HG02943 (cell line): ENCODE results near the gene OR2A2.
"Not testable (repeated sequence)": the region's sequence is repeated elsewhere in the genome, so short reads cannot be mapped to it uniquely, and the experiment has no call there.

Experiments
- ATAC-seq: cut with Tn5 transposase; IDR thresholded peaks from one replicate; pipeline ENCODE4 v1.9.1; 2021; ENCODE audit warnings: mild to moderate bottlenecking, low read depth, moderate library complexity; ENCODE audit not compliant: unreplicated experiment

Gene OR2A2, protein sequence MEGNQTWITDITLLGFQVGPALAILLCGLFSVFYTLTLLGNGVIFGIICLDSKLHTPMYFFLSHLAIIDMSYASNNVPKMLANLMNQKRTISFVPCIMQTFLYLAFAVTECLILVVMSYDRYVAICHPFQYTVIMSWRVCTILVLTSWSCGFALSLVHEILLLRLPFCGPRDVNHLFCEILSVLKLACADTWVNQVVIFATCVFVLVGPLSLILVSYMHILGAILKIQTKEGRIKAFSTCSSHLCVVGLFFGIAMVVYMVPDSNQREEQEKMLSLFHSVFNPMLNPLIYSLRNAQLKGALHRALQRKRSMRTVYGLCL

DNA sequence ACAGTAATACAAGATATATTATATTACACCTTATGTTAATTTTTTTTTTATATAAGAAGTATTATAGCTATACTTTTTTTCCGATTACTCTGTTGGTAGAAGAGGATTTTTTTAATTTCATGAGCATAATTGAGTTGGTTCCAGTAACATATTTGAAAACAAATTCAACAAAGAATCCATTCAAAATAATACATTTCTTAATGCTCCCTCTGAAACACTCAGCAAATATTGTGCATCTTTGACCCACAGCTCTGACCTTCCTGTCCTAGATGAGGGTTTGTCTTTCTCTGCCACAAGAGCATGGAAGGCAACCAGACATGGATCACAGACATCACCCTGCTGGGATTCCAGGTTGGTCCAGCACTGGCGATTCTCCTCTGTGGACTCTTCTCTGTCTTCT lies at the start of gene OR2A2:
TSS of gene OR2A2 (plus strand) at position 301 of the 400 bp plus-strand sequence. CDS start at position 301, 0 bp downstream.
- no peak for ATAC-seq

DNA sequence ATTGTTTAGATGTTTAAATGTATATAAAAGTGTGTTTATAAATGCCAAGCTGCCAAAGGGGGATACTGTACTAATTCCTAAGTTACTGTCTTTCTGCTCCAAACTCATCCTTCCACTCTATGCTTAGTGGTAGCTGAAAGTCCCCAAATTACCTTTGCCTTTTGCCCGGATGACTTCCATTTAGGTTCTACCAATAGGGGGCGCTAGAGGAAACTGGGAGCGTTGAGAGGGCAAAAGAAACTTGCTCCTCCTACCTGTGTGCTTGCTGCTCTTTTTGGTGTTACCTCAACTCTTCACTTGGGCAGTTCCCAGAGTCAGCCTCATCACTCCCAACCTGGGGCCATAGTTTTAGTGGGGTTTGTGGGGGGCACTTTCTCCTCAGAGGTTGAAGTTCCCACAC lies 45.7 kb upstream of the OR2A2 start:
- no peak for ATAC-seq

DNA sequence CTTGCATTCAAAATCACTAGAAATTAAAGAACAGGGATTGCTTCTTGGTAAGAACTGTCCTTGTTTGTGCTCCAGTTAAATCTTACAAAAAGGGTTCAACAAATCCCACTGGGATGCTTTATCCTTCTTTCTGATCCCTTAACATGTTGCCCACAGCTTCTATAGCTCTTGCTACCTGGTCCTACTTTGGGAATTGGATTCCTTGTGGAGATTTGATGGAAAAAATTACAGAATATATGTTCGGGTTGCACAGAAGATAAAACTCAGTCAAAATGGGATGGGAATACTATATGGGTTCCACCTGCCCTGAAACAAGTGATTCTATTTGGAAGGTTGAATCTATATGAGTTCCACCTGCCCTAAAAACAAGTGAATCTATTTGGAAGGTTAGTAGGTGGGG lies 39.9 kb upstream of the OR2A2 start, which contains the start of gene OR2A25:
TSS of gene OR2A25 (plus strand) at position 301 of the 400 bp plus-strand sequence. CDS start 4,409 bp downstream, outside the sequence.
- no peak for ATAC-seq

DNA sequence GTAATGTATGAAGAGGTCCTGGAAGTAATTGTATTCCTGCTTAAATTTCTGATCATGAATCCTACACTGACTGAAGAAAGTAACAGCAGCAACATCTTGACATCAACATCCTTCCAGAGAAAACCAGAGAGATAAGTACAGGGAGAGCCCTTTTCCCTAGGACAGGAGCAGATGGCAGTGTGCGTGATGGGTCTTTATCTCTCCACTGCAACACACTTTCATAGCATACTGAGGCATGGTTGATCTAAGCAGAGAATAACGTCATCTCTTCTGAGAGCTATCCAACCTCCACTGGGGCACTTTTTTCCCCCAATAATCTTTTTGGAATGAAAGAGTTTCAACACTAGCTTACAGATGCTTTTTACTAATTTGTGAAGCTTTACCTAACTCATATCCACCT lies 39.4 kb upstream of the OR2A2 start:
- no peak for ATAC-seq

DNA sequence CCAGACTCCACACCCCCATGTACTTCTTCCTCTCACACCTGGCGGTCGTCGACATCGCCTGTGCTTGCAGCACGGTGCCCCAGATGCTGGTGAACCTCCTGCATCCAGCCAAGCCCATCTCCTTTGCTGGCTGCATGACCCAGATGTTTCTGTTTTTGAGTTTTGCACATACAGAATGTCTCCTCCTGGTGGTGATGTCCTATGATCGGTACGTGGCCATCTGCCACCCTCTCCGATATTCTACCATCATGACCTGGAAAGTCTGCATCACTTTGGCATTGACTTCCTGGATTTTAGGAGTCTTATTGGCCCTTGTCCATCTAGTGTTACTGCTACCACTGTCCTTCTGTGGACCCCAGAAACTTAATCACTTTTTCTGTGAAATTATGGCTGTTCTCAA lies 35.0 kb upstream of the OR2A2 start:
- no peak for ATAC-seq

DNA sequence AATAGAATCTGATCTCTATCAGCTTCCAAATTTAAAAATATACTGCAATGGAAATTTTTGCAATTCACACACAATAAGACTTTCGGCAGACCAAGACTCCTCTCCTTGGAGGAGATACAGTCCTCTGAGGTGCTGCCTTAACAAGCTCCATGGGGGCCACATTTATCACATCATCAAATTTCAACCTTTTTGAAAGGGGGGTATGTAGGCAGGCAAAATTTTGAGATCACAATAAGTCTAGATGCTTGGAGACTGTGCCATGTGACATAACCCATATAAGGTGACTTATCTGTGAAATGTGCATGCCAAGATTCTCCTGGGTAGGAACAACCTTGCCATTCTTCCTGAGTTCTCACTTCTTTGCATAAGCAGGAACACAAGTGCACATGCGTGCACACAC lies 23.4 kb upstream of the OR2A2 start, which contains the start of gene OR2A12:
TSS of gene OR2A12 (plus strand) at position 301 of the 400 bp plus-strand sequence. CDS start 8,830 bp downstream, outside the sequence.
- ATAC-seq, result no peak

DNA sequence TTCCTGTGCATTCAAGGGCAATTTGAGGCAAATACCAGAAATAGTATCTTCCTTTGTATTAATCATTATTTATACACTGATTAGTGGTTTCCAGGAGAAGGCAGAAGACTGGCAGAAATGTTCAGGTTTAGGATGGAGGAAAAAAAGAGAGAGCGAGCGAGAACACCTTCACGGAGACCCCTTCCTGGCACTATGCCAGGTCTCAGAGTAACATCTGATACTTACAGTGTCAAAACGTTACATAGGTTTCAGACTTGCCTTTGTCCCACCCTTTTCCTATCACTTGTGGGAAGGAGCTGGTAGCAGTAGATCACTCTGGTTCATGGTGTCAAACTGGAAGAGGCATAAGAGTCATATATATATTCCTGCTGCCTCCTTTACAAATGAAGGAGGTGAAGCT lies 22.7 kb upstream of the OR2A2 start:
- ATAC-seq, result no peak

DNA sequence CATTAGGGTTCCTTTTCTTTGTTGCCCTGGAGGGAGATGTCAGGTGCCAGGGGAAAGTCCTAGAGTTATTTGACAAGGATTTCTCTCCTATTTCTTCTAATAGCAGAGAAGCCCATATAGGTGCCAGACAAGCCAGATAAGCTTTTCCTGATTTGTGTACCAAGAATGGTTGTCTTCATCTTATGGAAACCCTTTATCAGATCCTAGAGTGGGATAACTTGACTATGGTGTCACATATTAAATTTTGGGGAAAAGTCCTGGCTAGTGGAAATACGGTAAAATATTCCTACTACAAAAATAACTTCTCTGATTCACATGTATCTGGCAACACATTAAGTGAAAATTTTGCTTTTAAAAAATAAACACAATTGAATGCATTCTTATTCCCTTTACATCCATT lies 22.2 kb upstream of the OR2A2 start:
- no peak for ATAC-seq

DNA sequence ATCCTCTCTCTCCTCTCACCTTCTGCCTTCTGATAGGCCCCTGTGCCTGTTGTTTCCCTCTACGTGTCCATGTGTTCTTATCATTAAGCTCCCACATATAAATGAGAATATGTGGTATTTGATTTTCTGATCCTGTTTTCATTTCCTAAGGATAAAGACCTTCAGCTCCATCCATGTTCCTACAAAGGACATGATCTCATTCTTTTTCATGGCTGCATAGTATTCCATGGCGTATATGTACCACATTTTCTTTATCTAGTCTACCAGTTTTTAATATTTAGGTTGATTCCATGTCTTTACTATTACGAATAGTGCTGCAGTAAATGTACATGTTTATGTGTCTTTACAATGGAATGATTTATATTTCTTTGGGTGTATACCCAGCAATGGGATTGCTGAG lies 18.7 kb upstream of the OR2A2 start:
- no peak for ATAC-seq

DNA sequence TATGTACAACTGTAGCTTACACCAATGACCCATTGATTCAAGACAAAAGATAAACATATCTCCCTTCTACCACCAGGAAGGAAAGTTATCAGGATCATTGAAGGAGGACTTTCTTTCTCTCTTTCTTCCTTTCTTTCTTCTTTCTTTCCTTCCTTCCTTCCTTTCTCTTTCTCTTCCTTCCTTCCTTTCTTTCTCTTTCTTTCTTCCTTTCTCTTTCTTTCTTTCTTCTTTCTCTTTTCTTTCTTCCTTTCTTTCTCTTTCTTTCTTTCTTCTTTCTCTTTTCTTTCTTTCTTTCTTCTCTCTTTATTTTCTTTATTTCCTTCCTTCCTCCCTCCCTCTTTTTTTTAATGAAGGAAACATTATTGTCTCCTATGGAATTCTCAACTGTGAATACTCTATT lies 10.6 kb upstream of the OR2A2 start:
- ATAC-seq, result no peak

DNA sequence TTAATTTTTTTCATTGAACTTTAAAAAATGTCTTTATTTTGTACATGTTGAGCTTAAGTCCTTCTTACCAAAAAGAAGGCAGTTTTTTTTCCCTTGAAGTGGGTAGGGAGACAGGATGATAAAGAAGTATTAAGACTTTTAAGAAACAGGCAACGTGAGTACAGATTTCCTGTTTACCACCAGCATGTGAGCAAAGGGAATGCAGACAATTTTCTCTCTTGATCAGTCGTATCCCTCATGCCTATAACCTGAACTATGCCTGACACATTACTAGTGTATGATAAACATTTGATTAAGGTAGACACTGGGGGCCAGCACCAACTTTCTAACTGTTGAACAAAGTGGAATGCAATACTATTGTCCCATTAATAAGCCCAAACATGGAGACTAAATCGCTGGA lies 8.8 kb upstream of the OR2A2 start:
- no peak for ATAC-seq

DNA sequence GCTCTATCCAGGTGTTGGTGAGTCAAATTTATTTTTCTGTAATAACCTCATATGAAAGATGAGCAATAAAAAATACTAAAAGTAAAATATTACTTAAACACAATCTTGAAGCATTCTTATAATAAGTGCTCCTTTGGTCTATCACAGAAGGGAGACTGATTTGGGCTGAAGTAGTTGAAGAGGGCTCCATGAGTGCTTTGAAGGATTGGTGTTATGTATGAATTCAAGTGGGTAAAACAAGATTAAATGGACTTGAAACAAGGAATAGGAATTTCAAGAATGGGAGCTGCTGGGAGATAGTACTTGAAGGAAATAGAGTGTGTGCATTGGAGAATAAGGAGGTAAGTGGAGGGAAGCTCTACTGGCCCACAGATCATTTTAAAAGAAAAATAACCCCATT lies 7.3 kb upstream of the OR2A2 start:
- ATAC-seq, result no peak

DNA sequence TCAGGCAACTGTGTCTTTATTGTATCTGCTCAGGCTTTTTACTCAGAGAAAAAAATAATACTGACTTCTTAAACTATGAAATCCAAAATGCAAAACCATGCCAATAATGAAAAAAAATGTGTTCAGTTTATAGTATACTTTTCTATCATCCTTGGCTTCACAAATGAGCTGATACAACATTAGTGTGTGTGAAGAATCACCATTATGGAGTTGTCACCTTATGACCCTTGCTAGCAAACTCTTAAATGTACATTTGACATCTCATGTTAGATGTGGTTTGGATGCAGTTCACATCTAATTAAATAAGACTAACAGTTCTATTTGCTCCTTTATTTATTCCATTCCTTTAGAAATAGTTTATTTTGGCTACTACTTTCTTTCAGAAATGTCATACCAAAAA lies 4.2 kb upstream of the OR2A2 start:
- ATAC-seq, result no peak

DNA sequence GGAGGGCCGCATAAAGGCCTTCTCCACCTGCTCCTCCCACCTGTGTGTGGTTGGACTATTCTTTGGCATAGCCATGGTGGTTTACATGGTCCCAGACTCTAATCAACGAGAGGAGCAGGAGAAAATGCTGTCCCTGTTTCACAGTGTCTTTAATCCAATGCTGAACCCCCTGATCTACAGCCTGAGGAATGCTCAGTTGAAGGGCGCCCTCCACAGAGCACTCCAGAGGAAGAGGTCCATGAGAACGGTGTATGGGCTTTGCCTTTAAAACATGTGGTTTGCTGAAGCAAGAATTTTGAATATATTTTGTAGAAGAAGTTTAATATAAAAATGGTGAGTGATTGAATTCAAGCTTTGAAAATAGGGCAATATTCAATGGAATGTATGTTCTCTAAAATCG lies 889 bp downstream of the OR2A2 start:
- no peak for ATAC-seq

DNA sequence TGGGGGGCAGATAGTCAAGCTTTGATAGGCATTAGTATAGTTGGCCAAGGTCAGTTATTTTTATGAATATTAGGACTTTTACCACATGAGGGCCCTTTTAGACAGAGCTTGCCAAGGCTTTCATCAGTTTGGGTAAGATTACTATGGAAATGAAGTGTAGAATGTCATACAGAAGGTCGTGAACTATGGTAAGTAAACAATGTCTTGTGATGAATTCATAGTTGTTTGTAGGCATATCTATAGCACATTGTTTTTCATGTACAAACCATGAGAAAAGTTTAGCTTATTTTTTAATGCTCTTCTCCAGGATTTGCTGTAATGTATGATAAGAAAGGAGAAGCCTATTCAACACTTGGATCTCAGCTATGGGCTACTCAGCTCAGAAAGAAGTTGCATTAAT lies 4.3 kb downstream of the OR2A2 start:
- ATAC-seq, result no peak

DNA sequence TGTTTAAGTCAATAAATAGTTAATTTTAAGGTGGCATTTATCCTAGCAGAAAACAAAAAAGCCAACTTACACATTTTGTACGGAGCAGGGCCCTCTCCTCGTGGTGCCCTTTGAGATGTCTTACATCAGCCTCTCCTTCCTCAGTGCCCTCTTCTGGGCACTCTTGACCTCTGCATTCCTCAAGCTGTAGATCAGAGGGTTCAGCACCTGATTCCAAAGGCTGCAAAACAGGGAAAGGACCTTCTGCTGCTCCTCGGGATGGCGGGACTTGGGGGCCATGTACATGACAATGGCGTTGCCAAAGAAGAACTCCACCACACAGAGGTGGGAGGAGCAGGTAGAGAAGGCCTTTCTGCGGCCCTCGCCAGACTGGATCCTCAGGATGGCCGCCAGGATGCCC lies 9.0 kb downstream of the OR2A2 start:
- ATAC-seq, result no peak

DNA sequence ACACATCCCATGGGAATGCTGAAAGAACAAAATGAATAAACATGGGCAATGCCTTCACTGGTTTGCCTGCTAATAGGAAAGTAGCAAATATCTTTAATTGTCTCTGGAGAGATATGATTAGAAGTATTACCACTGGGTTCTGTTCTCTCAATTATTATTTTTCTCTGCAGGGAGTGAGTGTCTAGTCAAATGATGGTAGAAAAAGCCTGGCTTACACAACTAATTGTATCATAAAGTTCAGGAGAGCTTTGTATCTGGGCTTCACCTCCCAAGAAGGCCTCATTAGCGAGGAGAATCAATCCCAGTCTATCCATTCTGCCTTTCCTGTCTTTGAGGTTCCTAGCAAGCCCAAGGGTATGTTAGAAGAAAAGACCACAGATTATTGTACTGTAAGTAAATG lies 13.5 kb downstream of the OR2A2 start, which contains the start of gene OR2A14:
TSS of gene OR2A14 (plus strand) at position 301 of the 400 bp plus-strand sequence. CDS start 5,937 bp downstream, outside the sequence.
- ATAC-seq, result no peak

DNA sequence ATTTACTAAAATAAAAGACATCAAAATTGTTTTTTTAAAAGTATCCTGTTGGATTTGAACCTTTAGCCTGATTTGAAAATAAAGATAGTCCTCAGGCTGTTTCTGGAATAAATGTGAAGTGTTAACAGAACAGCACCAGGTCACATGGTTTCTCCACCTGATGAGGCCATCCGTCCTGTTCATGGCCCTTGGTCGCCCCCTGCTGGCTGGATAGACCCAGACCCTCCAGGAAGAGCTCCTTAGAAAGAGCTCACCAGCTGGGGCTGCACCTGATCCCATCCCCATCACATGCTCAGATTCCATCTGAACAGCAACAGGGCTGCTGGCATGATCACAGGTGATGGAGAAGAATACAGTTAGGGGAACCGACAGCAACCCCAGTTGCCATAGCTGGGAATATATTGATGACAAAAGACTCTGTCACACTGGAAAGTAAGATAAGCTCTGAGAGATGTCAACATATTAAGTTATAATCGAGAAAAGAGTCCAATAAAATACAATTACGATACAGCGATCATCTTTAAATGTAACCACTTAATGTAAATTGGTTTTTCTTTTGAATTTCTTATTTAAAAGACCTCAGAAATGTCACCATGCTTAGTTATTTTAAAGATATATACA lies 18.4 kb downstream of the OR2A2 start:
- ATAC-seq, result peak; percentile 99

DNA sequence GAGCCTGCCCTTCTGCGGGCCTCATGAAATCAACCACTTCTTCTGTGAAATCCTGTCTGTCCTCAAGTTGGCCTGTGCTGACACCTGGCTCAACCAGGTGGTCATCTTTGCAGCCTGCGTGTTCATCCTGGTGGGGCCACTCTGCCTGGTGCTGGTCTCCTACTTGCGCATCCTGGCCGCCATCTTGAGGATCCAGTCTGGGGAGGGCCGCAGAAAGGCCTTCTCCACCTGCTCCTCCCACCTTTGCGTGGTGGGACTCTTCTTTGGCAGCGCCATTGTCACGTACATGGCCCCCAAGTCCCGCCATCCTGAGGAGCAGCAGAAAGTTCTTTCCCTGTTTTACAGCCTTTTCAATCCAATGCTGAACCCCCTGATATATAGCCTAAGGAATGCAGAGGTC lies 20.2 kb downstream of the OR2A2 start:
- not testable (repeated sequence) for ATAC-seq

DNA sequence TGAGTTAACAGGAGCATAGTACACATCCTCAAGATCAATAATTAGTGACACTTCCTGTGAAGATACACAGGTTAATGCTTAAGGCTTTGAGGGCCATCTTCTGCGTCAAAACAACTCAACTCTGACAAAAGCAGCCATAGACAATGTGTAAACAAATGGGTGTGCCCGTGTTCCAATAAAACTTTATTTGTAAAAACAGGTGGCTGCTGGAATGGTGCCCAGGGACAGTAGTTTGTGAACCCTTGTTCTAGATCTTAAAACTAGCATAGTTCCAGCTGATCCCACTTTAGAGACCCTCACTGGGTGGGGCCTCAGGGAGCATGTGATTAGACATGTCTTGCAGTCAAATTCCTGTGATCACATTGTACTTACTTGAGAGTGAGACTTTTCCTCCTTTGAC lies 21.3 kb downstream of the OR2A2 start:
- no peak for ATAC-seq

DNA sequence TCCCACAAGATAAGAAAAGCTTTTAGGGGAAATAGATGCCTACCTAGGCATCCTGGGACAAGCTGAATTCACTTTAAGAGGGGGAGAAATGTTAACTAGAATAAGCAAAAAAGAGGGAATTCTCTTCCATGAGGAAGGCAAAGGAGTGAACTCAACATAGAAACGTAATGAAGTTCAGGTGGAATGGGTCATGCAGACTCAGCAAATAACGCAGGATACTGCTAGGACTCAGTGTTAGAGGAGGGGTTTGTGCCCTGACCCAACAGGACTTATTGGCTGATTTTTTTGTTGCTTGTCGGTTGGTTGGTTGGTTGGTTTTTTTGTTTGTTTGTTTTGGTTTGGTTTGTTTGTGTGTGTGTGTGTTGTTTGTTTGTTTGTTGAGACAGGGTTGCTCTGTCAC lies 22.9 kb downstream of the OR2A2 start:
- ATAC-seq, result no peak

DNA sequence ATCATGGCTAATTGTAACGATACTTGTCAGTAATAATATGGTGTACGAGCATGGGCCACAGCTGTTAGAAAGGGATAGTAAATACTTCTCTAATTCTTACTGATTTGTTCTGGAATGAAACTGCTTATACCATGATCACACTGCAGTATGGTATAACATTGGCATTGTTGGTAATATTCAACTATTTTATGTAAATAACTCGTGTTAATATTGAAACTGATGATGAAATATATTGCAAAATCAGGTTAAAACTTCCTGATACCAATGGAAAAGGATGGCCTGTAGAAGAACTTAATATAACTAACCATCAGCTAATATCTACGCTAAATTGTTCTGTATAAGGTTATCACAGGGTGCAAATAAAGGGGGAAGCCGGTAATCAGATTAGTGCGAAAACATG lies 23.9 kb downstream of the OR2A2 start:
- no peak for ATAC-seq
